Gastrocnemius medialis (tissue), 4 donors: ENCODE measurements around the gene CDH4.

Experiments used
- CTCF ChIP-seq, 5 experiments: fragments of 450-650 bp in 3 of 5; fragments of 200-600 bp in 2 of 5; sonication (generic) in 2 of 5; IDR thresholded peaks in 4 of 5; conservative IDR thresholded peaks in 1 of 5; 1 replicate in 4 of 5; 2 replicates in 1 of 5; pipeline ENCODE4 v1.5.1; 2016 to 2019; ENCODE audit warnings: antibody characterized with exemption in 5 of 5, mild to moderate bottlenecking in 3 of 5, moderate library complexity in 3 of 5
- POLR2A ChIP-seq, 2 donors: fragments of 450-650 bp; IDR thresholded peaks; one replicate each; pipeline ENCODE4 v1.6.1; 2017; ENCODE audit warnings: antibody characterized with exemption in 2 of 2, mild to moderate bottlenecking in 2 of 2, moderate library complexity in 2 of 2

GRCh38 chr20:61605862-61606557 is 353.9 kb downstream of the CDH4 start:
- no peak for TF ChIP-seq CTCF (IDR thresholded peaks at IDR 0.05 in 4 of 5, conservative IDR thresholded peaks at IDR 0.05 in 1 of 5)
- no peak for TF ChIP-seq POLR2A (IDR thresholded peaks at IDR 0.05)
